ENCODE data around the gene WDR76. TPM values are rescaled to one million over a fixed set of nuclear protein-coding genes. Genes with fewer than 3 reads are reported as not detected.
A peak's percentile ranks its signal among the peaks of the same experiment; 100 is the strongest.
"Not testable (repeated sequence)": the region's sequence is repeated elsewhere in the genome, so short reads cannot be mapped to it uniquely, and the experiment has no call there.

Gene WDR76
- total RNA-seq, 4 donors from 2014 or later = 2.7 to 21.5 (median 4.1) TPM

GRCh38 chr15:43795997-43796396 lies 30.8 kb upstream of the WDR76 start:
- Histone ChIP-seq H3K4me3 (no peak overlapping the region), H3K4me1 (peaks cover 5 to 58% (median 7%) of the 10 kb centered on the region in 4 donors), H3K27ac (no peak overlapping the region), H3K9me3 (no peaks in the 10 kb centered on the region), H3K36me3 (peaks cover 0 to 46% (median 0%) of the 10 kb centered on the region in 3 donors), H3K27me3 (no peaks in the 10 kb centered on the region)
- TF ChIP-seq CTCF (IDR thresholded peaks at IDR 0.05) = no peak
- TF ChIP-seq POLR2A (IDR thresholded peaks at IDR 0.05) = no peak
- DNase-seq = no peak

- Histone ChIP-seq H3K4me3 (no peak overlapping the region), H3K4me1 (peaks cover 5 to 63% (median 10%) of the 10 kb centered on the region in 4 donors), H3K9me3 (no peaks in the 10 kb centered on the region), H3K27ac (no peak overlapping the region), H3K27me3 (no peaks in the 10 kb centered on the region), H3K36me3 (peaks cover 0 to 46% (median 0%) of the 10 kb centered on the region in 3 donors)
- no peak for DNase-seq
- TF ChIP-seq CTCF (IDR thresholded peaks at IDR 0.05) (no peak), POLR2A (IDR thresholded peaks at IDR 0.05) (no peak)
Measured at GRCh38 chr15:43796566-43796965, 30.2 kb upstream of the WDR76 start.

- no peak for DNase-seq
- no peak for TF ChIP-seq CTCF (IDR thresholded peaks at IDR 0.05)
- no peak for TF ChIP-seq POLR2A (IDR thresholded peaks at IDR 0.05)
- Histone ChIP-seq H3K4me3 (no peak overlapping the region), H3K27me3 (no peaks in the 10 kb centered on the region), H3K9me3 (no peaks in the 10 kb centered on the region), H3K27ac (peak overlapping the region; percentile 77 to 96 (median 83)), H3K4me1 (peaks cover 3 to 52% (median 6%) of the 10 kb centered on the region in 4 donors), H3K36me3 (peaks cover 0 to 49% (median 0%) of the 10 kb centered on the region in 3 donors)
Measured at GRCh38 chr15:43799209-43799944, 27.4 kb upstream of the WDR76 start.

- Histone ChIP-seq H3K27me3 (no peaks in the 10 kb centered on the region), H3K36me3 (peaks cover 0 to 50% (median 0%) of the 10 kb centered on the region in 3 donors), H3K4me1 (peaks cover 2 to 47% (median 6%) of the 10 kb centered on the region in 4 donors), H3K9me3 (no peaks in the 10 kb centered on the region), H3K27ac (peak within 1 kb of the TSS; percentile 77 to 96 (median 83)), H3K4me3 (peak within 1 kb of the TSS; percentile 59 to 82 (median 77))
- DNase-seq = no peak
- no peak for TF ChIP-seq POLR2A (IDR thresholded peaks at IDR 0.05)
- TF ChIP-seq CTCF (IDR thresholded peaks at IDR 0.05) = no peak
Measured at GRCh38 chr15:43799945-43800285, 26.9 kb upstream of the WDR76 start, which contains the start of gene SERINC4. Gene SERINC4 (minus strand): TSS chr15:43800220. CDS start chr15:43799986, 234 bp downstream.

GRCh38 chr15:43800286-43801141 lies 26.3 kb upstream of the WDR76 start, which contains the start of gene HYPK:
Gene HYPK (plus strand): TSS chr15:43800599. CDS start chr15:43800623, 24 bp downstream.
- peaks cover 0 to 50% (median 0%) of the 10 kb centered on the region in 3 donors for H3K36me3 ChIP-seq
- peaks cover 0 to 41% (median 6%) of the 10 kb centered on the region in 4 donors for H3K4me1 ChIP-seq
- no peaks in the 10 kb centered on the region for H3K9me3 ChIP-seq
- peak; percentile 93 to 97 (median 94) for DNase-seq
- peak within 1 kb of the TSS; percentile 59 to 82 (median 77) for H3K4me3 ChIP-seq
- H3K27me3 ChIP-seq = no peaks in the 10 kb centered on the region
- TF ChIP-seq CTCF (IDR thresholded peaks at IDR 0.05) (no peak), POLR2A (IDR thresholded peaks at IDR 0.05) (peak; percentile 44 to 63)
- H3K27ac ChIP-seq = peak within 1 kb of the TSS; percentile 77 to 96 (median 83)

GRCh38 chr15:43802676-43803075 lies 24.1 kb upstream of the WDR76 start:
- H3K27me3 ChIP-seq = not testable (repeated sequence)
- H3K36me3 ChIP-seq = peaks cover 0 to 57% (median 0%) of the 10 kb centered on the region in 3 donors

More at GRCh38 chr15:43802676-43803075, 24.1 kb upstream of the WDR76 start:
- not testable (repeated sequence) for H3K9me3 ChIP-seq, DNase-seq, H3K27ac ChIP-seq, H3K4me3 ChIP-seq
- peaks cover 0 to 33% (median 6%) of the 10 kb centered on the region in 4 donors for H3K4me1 ChIP-seq

Measured in Peyer's patch (tissue), 4 donors.